H1 (cell line): Measurements from ENCODE around the gene RAPGEF1. TPM values are rescaled to one million over a fixed set of nuclear protein-coding genes. Genes with fewer than 3 reads are reported as not detected.

Source experiments
- EP300 ChIP-seq, 2 experiments: IDR thresholded peaks; 1 replicate in 1 of 2; 2 replicates in 1 of 2; pipeline ENCODE4 v1.6.1; 2011 to 2012; ENCODE audit warnings: low read depth in 2 of 2, low read length in 2 of 2, mild to moderate bottlenecking in 2 of 2, borderline replicate concordance in 1 of 2, inconsistent platforms in 1 of 2, moderate library complexity in 1 of 2
- polyA plus RNA-seq, 7 experiments: library from polyadenylated mRNA; depleted of rRNA in 3 of 7; stranded (reverse) in 5 of 7; unstranded in 2 of 7; fragments of >200 nt in 5 of 7; fragments of 200-250 nt in 2 of 7; gene quantifications; 1 replicate in 5 of 7; 2 replicates in 1 of 7; 4 replicates in 1 of 7; pipeline versions ENCODE4 v1.2.1 to v1.2.3, GENCODE V29; 2011 to 2013; ENCODE audit warnings: missing spikeins in 2 of 7, mixed read lengths in 2 of 7
- total RNA-seq: library from RNA; stranded (reverse); fragmentation: NEBNext Ultra II Directional; extraction: Animal tissue kit (Norgen Biotek cat#: 25700); gene quantifications from 2 replicates; pipeline ENCODE4 v1.2.1, GENCODE V29; 2021

RAPGEF1 gene
- total and polyA plus RNA-seq, 2 of the 8 experiments (the other 6 are each of a cell fraction or from before 2014, with no cell fraction given) = 29.7 to 78.9 TPM

GRCh38 chr9:131614340-131614915 lies 125.4 kb downstream of the RAPGEF1 start (continued):
- TF ChIP-seq EP300 (IDR thresholded peaks at IDR 0.05; ENCODE audit: borderline replicate concordance in 1 of 2, low read depth in 2 of 2, low read length in 2 of 2) = no peak
- TF ChIP-seq, all 59 proteins: peak for 0
